WERI-Rb-1 (cell line): ENCODE measurements around the gene BYSL.

Source experiments
- DNase-seq: peaks from one replicate; pipeline ENCODE4 v3.0.0-alpha.2; 2020
- H3K27ac ChIP-seq: fragments of 250-450 bp; sonication (Bioruptor Pico); 2 replicates; pipeline ENCODE4 v1.5.1; 2020; ENCODE audit warnings: mild to moderate bottlenecking, moderate library complexity
- H3K27me3 ChIP-seq: fragments of 250-450 bp; sonication (Bioruptor Pico); 2 replicates; pipeline ENCODE4 v1.5.1; 2021; ENCODE audit warnings: mild to moderate bottlenecking, low read depth, moderate library complexity; ENCODE audit not compliant: insufficient read depth, severe bottlenecking
- H3K36me3 ChIP-seq: fragments of 250-450 bp; sonication (Bioruptor Pico); 2 replicates; pipeline ENCODE4 v1.5.1; 2020; ENCODE audit warnings: mild to moderate bottlenecking, moderate library complexity
- H3K4me3 ChIP-seq: 2 replicates; pipeline ENCODE4 v1.5.1; 2011; ENCODE audit warnings: low read depth, mild to moderate bottlenecking, control low read depth, low read length
- H3K9me3 ChIP-seq: fragments of 250-450 bp; sonication (Bioruptor Pico); 2 replicates; pipeline ENCODE4 v1.5.1; 2021; ENCODE audit warnings: mild to moderate bottlenecking, moderate library complexity; ENCODE audit not compliant: severe bottlenecking
- TF ChIP-seq, protein P1 (sequence below): IDR thresholded peaks from 2 replicates; pipeline ENCODE4 v1.5.1; 2011; ENCODE audit warnings: low read depth, mild to moderate bottlenecking, control low read depth, inconsistent platforms, low read length

Gene BYSL

GRCh38 chr6:41970436-41970846, 49.1 kb downstream of the BYSL start:
- H3K9me3 ChIP-seq = peaks cover 2% of the 10 kb centered on the region
- H3K27ac ChIP-seq = no peak overlapping the region
- no peaks in the 10 kb centered on the region for H3K27me3 ChIP-seq
- H3K4me3 ChIP-seq = no peak overlapping the region
- no peak for DNase-seq
- TF ChIP-seq, protein P1, sequence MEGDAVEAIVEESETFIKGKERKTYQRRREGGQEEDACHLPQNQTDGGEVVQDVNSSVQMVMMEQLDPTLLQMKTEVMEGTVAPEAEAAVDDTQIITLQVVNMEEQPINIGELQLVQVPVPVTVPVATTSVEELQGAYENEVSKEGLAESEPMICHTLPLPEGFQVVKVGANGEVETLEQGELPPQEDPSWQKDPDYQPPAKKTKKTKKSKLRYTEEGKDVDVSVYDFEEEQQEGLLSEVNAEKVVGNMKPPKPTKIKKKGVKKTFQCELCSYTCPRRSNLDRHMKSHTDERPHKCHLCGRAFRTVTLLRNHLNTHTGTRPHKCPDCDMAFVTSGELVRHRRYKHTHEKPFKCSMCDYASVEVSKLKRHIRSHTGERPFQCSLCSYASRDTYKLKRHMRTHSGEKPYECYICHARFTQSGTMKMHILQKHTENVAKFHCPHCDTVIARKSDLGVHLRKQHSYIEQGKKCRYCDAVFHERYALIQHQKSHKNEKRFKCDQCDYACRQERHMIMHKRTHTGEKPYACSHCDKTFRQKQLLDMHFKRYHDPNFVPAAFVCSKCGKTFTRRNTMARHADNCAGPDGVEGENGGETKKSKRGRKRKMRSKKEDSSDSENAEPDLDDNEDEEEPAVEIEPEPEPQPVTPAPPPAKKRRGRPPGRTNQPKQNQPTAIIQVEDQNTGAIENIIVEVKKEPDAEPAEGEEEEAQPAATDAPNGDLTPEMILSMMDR = no peak
- H3K36me3 ChIP-seq = no peaks in the 10 kb centered on the region

- no peaks in the 10 kb centered on the region for H3K36me3 ChIP-seq
- no peaks in the 10 kb centered on the region for H3K27me3 ChIP-seq
- TF ChIP-seq, protein P1 = no peak
- H3K9me3 ChIP-seq = peaks cover 2% of the 10 kb centered on the region
- no peak overlapping the region; the same call in 1 of the 2 replicates for H3K4me3 ChIP-seq
- DNase-seq = peak; percentile 82
- peak overlapping the region; percentile 76 for H3K27ac ChIP-seq
These were observed 51.5 kb downstream of the BYSL start for GRCh38 chr6:41972826-41973225.

DNA sequence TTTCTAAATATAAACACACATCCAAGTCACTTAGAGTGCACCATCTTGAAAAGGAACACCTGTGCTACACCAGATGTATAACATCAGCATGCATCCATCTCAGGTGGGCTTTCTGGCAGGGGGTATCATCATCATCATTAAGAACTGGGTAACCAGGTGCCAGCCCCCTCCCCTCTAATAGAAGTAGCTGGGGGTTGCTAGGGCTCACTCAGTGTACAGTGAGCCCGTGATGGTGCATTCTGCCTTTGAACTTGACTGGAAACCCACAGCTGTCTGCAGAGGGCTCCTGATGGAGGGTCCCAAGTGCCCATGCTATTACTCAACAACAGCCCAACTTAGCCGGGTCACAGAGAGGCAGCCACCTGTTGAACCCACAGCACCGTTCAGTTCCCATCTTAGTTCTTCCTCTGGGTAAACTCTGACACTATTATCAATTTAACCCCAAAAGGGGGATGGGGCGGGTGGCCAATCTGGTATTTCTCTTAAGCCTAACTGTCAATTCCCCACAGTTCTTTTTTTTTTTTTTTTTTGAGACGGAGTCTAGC, 53.1 kb downstream of the BYSL start:
- no peak for DNase-seq
- TF ChIP-seq, protein P1 = no peak
- H3K27me3 ChIP-seq = no peaks in the 10 kb centered on the region
- H3K9me3 ChIP-seq = peaks cover 2% of the 10 kb centered on the region
- no peak overlapping the region for H3K4me3 ChIP-seq
- no peaks in the 10 kb centered on the region for H3K36me3 ChIP-seq
- H3K27ac ChIP-seq = no peak overlapping the region; the same call in 1 of the 2 replicates

GRCh38 chr6:41975276-41975675, 54.0 kb downstream of the BYSL start:
- TF ChIP-seq, protein P1 = no peak
- Histone ChIP-seq H3K4me3 (no peak overlapping the region), H3K27me3 (no peaks in the 10 kb centered on the region), H3K27ac (no peak overlapping the region), H3K36me3 (no peaks in the 10 kb centered on the region), H3K9me3 (peaks cover 2% of the 10 kb centered on the region)
- DNase-seq = no peak

GRCh38 chr6:41976794-41977484, 55.6 kb downstream of the BYSL start:
- Histone ChIP-seq H3K36me3 (no peaks in the 10 kb centered on the region), H3K27me3 (no peaks in the 10 kb centered on the region), H3K4me3 (no peak overlapping the region), H3K9me3 (peaks cover 4% of the 10 kb centered on the region), H3K27ac (no peak overlapping the region)
- TF ChIP-seq, protein P1 = no peak
- DNase-seq = no peak
